A549 (cell line): ENCODE measurements around the gene N4BP2L2. TPM values are rescaled to one million over a fixed set of nuclear protein-coding genes. Genes with fewer than 3 reads are reported as not detected.

Experiments
- ATAC-seq, 2 experiments: fragments of 200-7000 bp in 1 of 2; fragments of >200 bp in 1 of 2; cut with Nextera tagmentation in 1 of 2; cut with Tn5 transposase in 1 of 2; 3 replicates each; pipeline versions ENCODE4 v1.8.0 to v1.9.1; 2018 to 2020; ENCODE audit warnings: mild to moderate bottlenecking in 1 of 2, moderate library complexity in 1 of 2
- CTCF ChIA-PET: fragments of 300-600 bp; sonication (Branson Sonifier 250); formaldehyde crosslinking; extraction: SDS; loops from one replicate; lab custom pipeline; 2021; ENCODE audit warnings: antibody characterized with exemption, inconsistent platforms; lab: Yijun Ruan, JAX
- POLR2A ChIA-PET: fragments of 350-600 bp; formaldehyde crosslinking; extraction: SDS; loops from one replicate; lab custom pipeline; 2021; ENCODE audit warnings: antibody characterized with exemption, inconsistent platforms; lab: Yijun Ruan, JAX
- DNase-seq, 2 experiments: peaks; one replicate each; pipeline versions ENCODE4 v3.0.0 to v3.0.0-alpha.2; 2011 to 2016; ENCODE audit warnings: low read depth in 1 of 2, low spot score in 1 of 2
- FAIRE-seq: peaks from 2 replicates; lab custom pipeline; 2011; peaks lifted over from hg19 to GRCh38; lab: Jason Lieb, UNC
- H3K27ac ChIP-seq, 2 experiments: fragments of >200 bp; sonication (Bioruptor Twin); formaldehyde crosslinking; 3 replicates each; pipeline ENCODE4 v1.5.1; 2016 to 2017
- H3K4me1 ChIP-seq: fragments of >200 bp; sonication (Bioruptor Twin); formaldehyde crosslinking; 3 replicates; pipeline ENCODE4 v1.6.1; 2016
- H3K4me2 ChIP-seq: fragments of >200 bp; sonication (Bioruptor Twin); formaldehyde crosslinking; 3 replicates; pipeline ENCODE4 v1.6.1; 2016
- H3K4me3 ChIP-seq: fragments of >200 bp; sonication (Bioruptor Twin); formaldehyde crosslinking; 3 replicates; pipeline ENCODE4 v1.5.1; 2016
- H3K9me3 ChIP-seq: fragments of >200 bp; sonication (Bioruptor Twin); formaldehyde crosslinking; 3 replicates; pipeline ENCODE4 v1.6.1; 2016
- ATOH8 ChIP-seq: fragments of 250-450 bp; sonication (Bioruptor Pico); IDR thresholded peaks from 2 replicates; pipeline ENCODE4 v1.5.0; 2020; ENCODE audit warnings: low read depth, mild to moderate bottlenecking, moderate library complexity
- BHLHE40 ChIP-seq: IDR thresholded peaks from 2 replicates; pipeline ENCODE4 v1.6.1; 2012; ENCODE audit warnings: low read depth, low read length, inconsistent platforms
- CBX2 ChIP-seq: fragments of 200-600 bp; sonication (generic); IDR thresholded peaks from 2 replicates; pipeline ENCODE4 v1.6.1; 2016; ENCODE audit warnings: low read depth, mild to moderate bottlenecking, borderline replicate concordance
- CBX8 ChIP-seq: fragments of 200-600 bp; sonication (generic); IDR thresholded peaks from 2 replicates; pipeline ENCODE4 v1.6.1; 2016
- CHD2 ChIP-seq: fragments of 150-350 bp; IDR thresholded peaks from 2 replicates; pipeline ENCODE4 v1.6.1; 2014; ENCODE audit warnings: low read length; ENCODE audit not compliant: partially characterized antibody
- E2F6 ChIP-seq: IDR thresholded peaks from 2 replicates; pipeline ENCODE4 v1.6.1; 2012; ENCODE audit warnings: low read depth, borderline replicate concordance
- EP300 ChIP-seq, 2 experiments: fragments of >200 bp; sonication (Bioruptor Twin); formaldehyde crosslinking; IDR thresholded peaks; 2 replicates in 1 of 2; 3 replicates in 1 of 2; pipeline ENCODE4 v1.6.1; 2016 to 2017
- ESRRA ChIP-seq: fragments of 150-350 bp; IDR thresholded peaks from 2 replicates; pipeline ENCODE4 v1.6.1; 2014; ENCODE audit warnings: mild to moderate bottlenecking, low read length, borderline replicate concordance
- FOSL2 ChIP-seq, 2 experiments: fragments of 450-650 bp in 1 of 2; fragments of >200 bp in 1 of 2; sonication (Bioruptor Twin) in 1 of 2; formaldehyde crosslinking; IDR thresholded peaks; 2 replicates each; pipeline versions ENCODE4 v1.5.0 to v1.6.1; 2016 to 2020; ENCODE audit warnings: mild to moderate bottlenecking in 1 of 2, moderate library complexity in 1 of 2
- FOXS1 ChIP-seq: fragments of 250-450 bp; sonication (Bioruptor Pico); IDR thresholded peaks from 2 replicates; pipeline ENCODE4 v1.5.0; 2020; ENCODE audit warnings: mild to moderate bottlenecking, moderate library complexity
- HDAC2 ChIP-seq: fragments of 200-600 bp; sonication (generic); IDR thresholded peaks from 2 replicates; pipeline ENCODE4 v1.6.1; 2016
- HES2 ChIP-seq: fragments of >200 bp; sonication (Bioruptor Twin); formaldehyde crosslinking; IDR thresholded peaks from 2 replicates; pipeline ENCODE4 v1.6.1; 2016
- HEYL ChIP-seq: fragments of 250-450 bp; sonication (Bioruptor Pico); IDR thresholded peaks from 2 replicates; pipeline ENCODE4 v1.8.0; 2021; ENCODE audit warnings: mild to moderate bottlenecking, moderate library complexity
- HMGXB4 ChIP-seq: fragments of 250-450 bp; sonication (Bioruptor Pico); IDR thresholded peaks from 2 replicates; pipeline ENCODE4 v1.5.0; 2021; ENCODE audit warnings: mild to moderate bottlenecking, moderate library complexity, borderline replicate concordance
- HOXA7 ChIP-seq: fragments of 250-450 bp; sonication (Bioruptor Pico); IDR thresholded peaks from 2 replicates; pipeline ENCODE4 v1.5.0; 2020; ENCODE audit warnings: mild to moderate bottlenecking, moderate library complexity
- HOXB13 ChIP-seq: fragments of 250-450 bp; sonication (Bioruptor Pico); IDR thresholded peaks from 2 replicates; pipeline ENCODE4 v1.5.0; 2020; ENCODE audit warnings: low read depth, mild to moderate bottlenecking, moderate library complexity
- HOXB5 ChIP-seq: fragments of 250-450 bp; sonication (Bioruptor Pico); IDR thresholded peaks from 2 replicates; pipeline ENCODE4 v1.5.0; 2020; ENCODE audit warnings: mild to moderate bottlenecking, moderate library complexity
- JUN ChIP-seq, 2 experiments: fragments of >200 bp; sonication (Bioruptor Twin); formaldehyde crosslinking; IDR thresholded peaks; 2 replicates in 1 of 2; 3 replicates in 1 of 2; pipeline ENCODE4 v1.6.1; 2016 to 2017
- KDM1A ChIP-seq: fragments of 200-600 bp; sonication (generic); IDR thresholded peaks from 2 replicates; pipeline ENCODE4 v1.6.1; 2016; ENCODE audit warnings: low read depth, mild to moderate bottlenecking
- KDM5A ChIP-seq: fragments of 200-600 bp; sonication (generic); IDR thresholded peaks from 2 replicates; pipeline ENCODE4 v1.6.1; 2016; ENCODE audit warnings: antibody characterized with exemption, mild to moderate bottlenecking
- MAFK ChIP-seq: fragments of 450-650 bp; IDR thresholded peaks from 2 replicates; pipeline ENCODE4 v1.6.1; 2014; ENCODE audit not compliant: partially characterized antibody
- MYC ChIP-seq: IDR thresholded peaks from 2 replicates; pipeline ENCODE4 v1.6.1; 2012; ENCODE audit warnings: mild to moderate bottlenecking, inconsistent platforms, low read length, improper control_type of control experiment, borderline replicate concordance
- NFE2L2 ChIP-seq: fragments of 150-350 bp; conservative IDR thresholded peaks from 2 replicates; pipeline ENCODE4 v1.6.1; 2014; ENCODE audit warnings: low read length
- NR3C1 ChIP-seq: fragments of >200 bp; sonication (Bioruptor Twin); formaldehyde crosslinking; IDR thresholded peaks from 3 replicates; pipeline ENCODE4 v1.6.1; 2017
- POLR2A ChIP-seq: IDR thresholded peaks from 2 replicates; pipeline ENCODE4 v1.6.1; 2012; ENCODE audit warnings: mild to moderate bottlenecking, low read length
- RARB ChIP-seq: fragments of 250-450 bp; sonication (Bioruptor Pico); IDR thresholded peaks from 2 replicates; pipeline ENCODE4 v1.8.0; 2021; ENCODE audit warnings: mild to moderate bottlenecking, moderate library complexity
- SMC3 ChIP-seq: fragments of >200 bp; sonication (Bioruptor Twin); formaldehyde crosslinking; IDR thresholded peaks from 3 replicates; pipeline ENCODE4 v1.6.1; 2018; ENCODE audit warnings: inconsistent platforms
- SREBF2 ChIP-seq: fragments of 450-650 bp; IDR thresholded peaks from 2 replicates; pipeline ENCODE4 v1.6.1; 2014; ENCODE audit warnings: mild to moderate bottlenecking, moderate library complexity
- ZNF302 ChIP-seq: fragments of 250-450 bp; sonication (Bioruptor Pico); IDR thresholded peaks from 2 replicates; pipeline ENCODE4 v1.9.0; 2021; ENCODE audit warnings: inconsistent platforms, mild to moderate bottlenecking, moderate library complexity
- ZSCAN20 ChIP-seq: fragments of 250-450 bp; sonication (Bioruptor Pico); IDR thresholded peaks from 2 replicates; pipeline ENCODE4 v1.8.0; 2022; ENCODE audit warnings: mild to moderate bottlenecking, moderate library complexity
- WGBS: methylation state at CpG from one replicate; pipeline ENCODE4 v1.1.6; 2017; ENCODE audit errors: missing lambda C conversion rate; 5-methylcytosine and 5-hydroxymethylcytosine counted together
- polyA plus RNA-seq, 4 experiments: library from polyadenylated mRNA; depleted of rRNA in 3 of 4; stranded (reverse); fragments of >200 nt; fragmentation: RNase III in 1 of 4; extraction: RNeasy Plus Mini Kit Qiagen cat#74134 plus additional on column Dnase treatment in 1 of 4; gene quantifications; 2 replicates in 3 of 4; 3 replicates in 1 of 4; pipeline ENCODE4 v1.2.3, GENCODE V29; 2011 to 2017

Gene N4BP2L2
- polyA plus RNA-seq, 2 of the 4 experiments (the other 2 are of a cell fraction): 29.3 to 56.2 TPM

- Histone ChIP-seq H3K9me3 (no peaks in the 10 kb centered on the region), H3K27ac (0 out of 6 replicates have a peak overlapping the region, but pooled peaks of 1 of the 2 experiments have one; percentile 34)
- WGBS: 90% methylated on average over 6 of the region's 6 CpGs
- POLR2A ChIA-PET: no interaction called here
- peak; percentile 44 to 56; a peak in 3 of 6 replicates for ATAC-seq
- TF ChIP-seq JUN (IDR thresholded peaks at IDR 0.05): no peak
- TF ChIP-seq MYC: no peak
- no peak for TF ChIP-seq HOXB13
- TF ChIP-seq NR3C1: no peak
- TF ChIP-seq CBX8: no peak
- TF ChIP-seq ZSCAN20 (CRISPR knock-in tag): no peak
- no peak for TF ChIP-seq MAFK
- no peak for TF ChIP-seq ESRRA
- TF ChIP-seq HDAC2: no peak
- no peak for TF ChIP-seq KDM5A
- no peak for TF ChIP-seq HEYL
- TF ChIP-seq FOSL2 (IDR thresholded peaks at IDR 0.05): no peak
- TF ChIP-seq FOSL2 (CRISPR knock-in tag; IDR thresholded peaks at IDR 0.05): no peak
- TF ChIP-seq ATOH8: no peak
- TF ChIP-seq NFE2L2: no peak
- no peak for TF ChIP-seq SREBF2
- no peak for TF ChIP-seq RARB
- TF ChIP-seq SMC3: no peak
- no peak for TF ChIP-seq EP300 (IDR thresholded peaks at IDR 0.05)
- TF ChIP-seq, all 56 proteins: peak for 0
- H3K4me2 ChIP-seq: no peak overlapping the region
- H3K4me3 ChIP-seq: no peak overlapping the region
- no peak for FAIRE-seq
- CTCF ChIA-PET: no interaction called here
- no peaks in the 10 kb centered on the region for H3K4me1 ChIP-seq
- peak in 1 of 2 experiments; percentile 2 for DNase-seq
Observed at GRCh38 chr13:32468502-32469142, 70.0 kb downstream of the N4BP2L2 start.

GRCh38 chr13:32456591-32456990 is 82.0 kb downstream of the N4BP2L2 start:
- POLR2A ChIA-PET: no interaction called here

More at GRCh38 chr13:32456591-32456990, 82.0 kb downstream of the N4BP2L2 start:
- 93% methylated on average over 2 of the region's 2 CpGs for WGBS
- Histone ChIP-seq H3K4me1 (no peaks in the 10 kb centered on the region), H3K4me3 (no peak overlapping the region), H3K9me3 (peaks cover 3% of the 10 kb centered on the region; the same call in 2 of the 3 replicates), H3K27ac (no peak overlapping the region), H3K4me2 (no peak overlapping the region)
- CTCF ChIA-PET: no interaction called here
- TF ChIP-seq ZNF302 (CRISPR knock-in tag) (no peak), KDM1A (no peak), HOXA7 (no peak), HES2 (no peak), HMGXB4 (CRISPR knock-in tag) (no peak), POLR2A (no peak), ATOH8 (no peak), BHLHE40 (no peak), CHD2 (no peak), FOXS1 (no peak), CBX2 (no peak), E2F6 (no peak), EP300 (IDR thresholded peaks at IDR 0.05) (no peak), HOXB5 (CRISPR knock-in tag) (no peak)
- DNase-seq (no peak), FAIRE-seq (no peak), ATAC-seq (no peak)
